Nephron progenitor cell (in vitro differentiated cells): ENCODE results near the gene ABCA1.
"Not testable (repeated sequence)": the region's sequence is repeated elsewhere in the genome, so short reads cannot be mapped to it uniquely, and the experiment has no call there.

Experiments used
- DNase-seq: peaks from one replicate; pipeline ENCODE4 v3.0.0; 2021
- H3K27ac Mint-ChIP-seq: 2 replicates; pipeline ENCODE4 v1.8.0; 2021; ENCODE audit warnings: mild to moderate bottlenecking, moderate library complexity, mixed read lengths
- H3K27me3 Mint-ChIP-seq: 2 replicates; pipeline ENCODE4 v1.8.0; 2021; ENCODE audit warnings: mild to moderate bottlenecking, low read depth, mixed read lengths; ENCODE audit not compliant: poor library complexity
- H3K36me3 Mint-ChIP-seq: 2 replicates; pipeline ENCODE4 v1.8.0; 2021; ENCODE audit warnings: low read depth, mixed read lengths
- H3K4me1 Mint-ChIP-seq: 2 replicates; pipeline ENCODE4 v1.8.0; 2021; ENCODE audit warnings: mixed read lengths
- H3K4me3 Mint-ChIP-seq: 2 replicates; pipeline ENCODE4 v1.8.0; 2021; ENCODE audit warnings: mild to moderate bottlenecking, moderate library complexity, mixed read lengths
- H3K9me3 Mint-ChIP-seq: 2 replicates; pipeline ENCODE4 v1.8.0; 2021; ENCODE audit warnings: mild to moderate bottlenecking, moderate library complexity, mixed read lengths
- TF ChIP-seq, protein P1 (sequence below): fragments of 200-600 bp; sonication (generic); IDR thresholded peaks from 2 replicates; pipeline ENCODE4 v1.5.0; 2021; ENCODE audit warnings: antibody characterized with exemption

ABCA1 gene

GRCh38 chr9:104923289-104923688, 4.7 kb downstream of the ABCA1 start:
- no peak for DNase-seq
- H3K27ac Mint-ChIP-seq: no peak overlapping the region
- H3K36me3 Mint-ChIP-seq: no peaks in the 10 kb centered on the region
- peaks cover 8% of the 10 kb centered on the region for H3K27me3 Mint-ChIP-seq
- TF ChIP-seq, protein P1, sequence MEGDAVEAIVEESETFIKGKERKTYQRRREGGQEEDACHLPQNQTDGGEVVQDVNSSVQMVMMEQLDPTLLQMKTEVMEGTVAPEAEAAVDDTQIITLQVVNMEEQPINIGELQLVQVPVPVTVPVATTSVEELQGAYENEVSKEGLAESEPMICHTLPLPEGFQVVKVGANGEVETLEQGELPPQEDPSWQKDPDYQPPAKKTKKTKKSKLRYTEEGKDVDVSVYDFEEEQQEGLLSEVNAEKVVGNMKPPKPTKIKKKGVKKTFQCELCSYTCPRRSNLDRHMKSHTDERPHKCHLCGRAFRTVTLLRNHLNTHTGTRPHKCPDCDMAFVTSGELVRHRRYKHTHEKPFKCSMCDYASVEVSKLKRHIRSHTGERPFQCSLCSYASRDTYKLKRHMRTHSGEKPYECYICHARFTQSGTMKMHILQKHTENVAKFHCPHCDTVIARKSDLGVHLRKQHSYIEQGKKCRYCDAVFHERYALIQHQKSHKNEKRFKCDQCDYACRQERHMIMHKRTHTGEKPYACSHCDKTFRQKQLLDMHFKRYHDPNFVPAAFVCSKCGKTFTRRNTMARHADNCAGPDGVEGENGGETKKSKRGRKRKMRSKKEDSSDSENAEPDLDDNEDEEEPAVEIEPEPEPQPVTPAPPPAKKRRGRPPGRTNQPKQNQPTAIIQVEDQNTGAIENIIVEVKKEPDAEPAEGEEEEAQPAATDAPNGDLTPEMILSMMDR: no peak
- H3K4me3 Mint-ChIP-seq: no peak overlapping the region
- peaks cover 21% of the 10 kb centered on the region for H3K4me1 Mint-ChIP-seq
- H3K9me3 Mint-ChIP-seq: no peaks in the 10 kb centered on the region

- not testable (repeated sequence) for H3K4me3 Mint-ChIP-seq, DNase-seq, H3K27ac Mint-ChIP-seq, H3K36me3 Mint-ChIP-seq, H3K27me3 Mint-ChIP-seq, H3K9me3 Mint-ChIP-seq
- peaks cover 18% of the 10 kb centered on the region for H3K4me1 Mint-ChIP-seq
Observed at GRCh38 chr9:104922748-104923147, 5.2 kb downstream of the ABCA1 start.

GRCh38 chr9:104921067-104921741, 6.8 kb downstream of the ABCA1 start:
- H3K27ac Mint-ChIP-seq: no peak overlapping the region
- H3K36me3 Mint-ChIP-seq: no peaks in the 10 kb centered on the region
- no peak overlapping the region for H3K4me3 Mint-ChIP-seq
- TF ChIP-seq, protein P1: no peak
- H3K9me3 Mint-ChIP-seq: no peaks in the 10 kb centered on the region
- H3K4me1 Mint-ChIP-seq: peaks cover 13% of the 10 kb centered on the region
- DNase-seq: no peak
- H3K27me3 Mint-ChIP-seq: peaks cover 2% of the 10 kb centered on the region

DNA sequence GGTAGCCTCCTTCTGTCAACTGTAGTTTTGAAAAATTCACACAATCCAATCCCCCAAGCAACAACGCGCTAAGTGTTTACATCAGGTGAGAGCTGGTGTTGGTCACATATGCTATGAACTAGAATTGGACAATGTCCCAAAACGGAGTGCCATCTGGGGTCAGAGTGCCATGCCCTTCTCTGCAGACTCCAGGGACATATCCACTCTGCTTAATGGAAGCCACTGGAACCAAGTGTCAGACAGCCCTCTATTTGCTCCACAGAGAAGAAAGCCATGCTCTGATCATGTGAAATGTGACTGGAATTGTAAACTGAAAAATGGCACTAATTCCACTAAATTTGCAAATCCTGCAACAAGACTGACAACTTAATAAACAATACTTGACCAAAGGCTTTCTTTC, 12.2 kb downstream of the ABCA1 start:
- H3K27ac Mint-ChIP-seq: peak overlapping the region; percentile 75
- no peaks in the 10 kb centered on the region for H3K9me3 Mint-ChIP-seq
- H3K36me3 Mint-ChIP-seq: peaks cover 6% of the 10 kb centered on the region
- peaks cover 46% of the 10 kb centered on the region for H3K4me1 Mint-ChIP-seq
- DNase-seq: no peak
- H3K4me3 Mint-ChIP-seq: no peak overlapping the region
- TF ChIP-seq, protein P1: no peak
- peaks cover 5% of the 10 kb centered on the region for H3K27me3 Mint-ChIP-seq

DNA sequence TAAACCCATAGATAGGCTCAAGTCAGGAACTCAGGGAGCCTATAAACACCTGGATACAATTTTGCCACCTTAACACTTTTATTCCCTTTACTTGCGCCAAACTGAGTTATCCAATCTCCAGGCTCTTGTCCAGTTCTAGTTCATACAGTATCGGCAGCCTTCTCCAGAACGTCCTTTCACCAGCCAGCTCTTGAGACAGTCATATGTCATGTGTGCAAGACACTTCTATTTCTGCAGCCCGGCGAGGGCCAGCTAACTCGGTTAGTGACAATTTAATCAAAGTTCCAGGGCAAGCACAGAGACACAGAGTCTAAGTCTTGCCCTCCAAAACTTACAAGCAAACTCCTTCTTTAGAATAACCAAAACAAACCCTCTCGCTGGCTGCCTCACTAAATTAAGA, 12.9 kb downstream of the ABCA1 start:
- no peak for DNase-seq
- no peak overlapping the region for H3K4me3 Mint-ChIP-seq
- H3K36me3 Mint-ChIP-seq: peaks cover 6% of the 10 kb centered on the region
- TF ChIP-seq, protein P1: no peak
- peaks cover 5% of the 10 kb centered on the region for H3K27me3 Mint-ChIP-seq
- H3K4me1 Mint-ChIP-seq: peaks cover 51% of the 10 kb centered on the region
- no peak overlapping the region for H3K27ac Mint-ChIP-seq
- H3K9me3 Mint-ChIP-seq: no peaks in the 10 kb centered on the region

- no peaks in the 10 kb centered on the region for H3K9me3 Mint-ChIP-seq
- peaks cover 52% of the 10 kb centered on the region for H3K4me1 Mint-ChIP-seq
- H3K36me3 Mint-ChIP-seq: peaks cover 6% of the 10 kb centered on the region
- H3K27me3 Mint-ChIP-seq: peaks cover 5% of the 10 kb centered on the region
- peak overlapping the region; percentile 17 for H3K27ac Mint-ChIP-seq
- no peak for DNase-seq
- H3K4me3 Mint-ChIP-seq: no peak overlapping the region
- TF ChIP-seq, protein P1: no peak
Observed at GRCh38 chr9:104914466-104914865, 13.5 kb downstream of the ABCA1 start.
